PC-9 (cell line): Measurements from ENCODE around the gene ISG15. TPM values are rescaled to one million over a fixed set of nuclear protein-coding genes. Genes with fewer than 3 reads are reported as not detected.
A peak's percentile ranks its signal among the peaks of the same experiment; 100 is the strongest.

Experiments used
- BruUV-seq: library from RNA; stranded (reverse); fragments of 400-500 nt; replicated peaks from 2 replicates; lab custom pipeline; 2021; lab: Mats Ljungman, UMichigan
- CTCF ChIA-PET: fragments of 300-600 bp; sonication (Branson Sonifier 250); formaldehyde crosslinking; loops from one replicate; lab custom pipeline; 2022; ENCODE audit warnings: antibody characterized with exemption; lab: Charles Lee
- POLR2A ChIA-PET: fragments of 300-600 bp; sonication (Branson Sonifier 250); formaldehyde crosslinking; loops from one replicate; lab custom pipeline; 2022; ENCODE audit warnings: antibody characterized with exemption; ENCODE audit not compliant: unreplicated experiment; lab: Charles Lee
- DNase-seq, 2 experiments: peaks; one replicate each; pipeline versions ENCODE4 v3.0.0 to v3.0.0-alpha.2; 2015 to 2022; ENCODE audit warnings: mixed read lengths in 1 of 2
- H2AFZ ChIP-seq: fragments of 200-600 bp; sonication (generic); 2 replicates; pipeline ENCODE4 v1.8.1; 2017; ENCODE audit warnings: antibody characterized with exemption
- H3F3A ChIP-seq: fragments of 200-600 bp; sonication (generic); 2 replicates; pipeline ENCODE4 v1.8.1; 2017; ENCODE audit warnings: antibody characterized with exemption, mild to moderate bottlenecking, low read depth; ENCODE audit not compliant: insufficient read depth
- H3K27ac ChIP-seq: fragments of 200-600 bp; sonication (generic); 2 replicates; pipeline ENCODE4 v1.6.1; 2016; ENCODE audit warnings: mixed run types
- H3K27me3 ChIP-seq: fragments of 200-600 bp; sonication (generic); 2 replicates; pipeline ENCODE4 v1.6.1; 2016; ENCODE audit warnings: low read depth, mixed run types; ENCODE audit not compliant: insufficient read depth
- H3K36me3 ChIP-seq: fragments of 200-600 bp; sonication (generic); 2 replicates; pipeline ENCODE4 v1.6.1; 2016; ENCODE audit warnings: low read depth, mixed run types
- H3K4me1 ChIP-seq: fragments of 200-600 bp; sonication (generic); replicated peaks from 2 replicates; pipeline ENCODE4 v1.6.1; 2016; ENCODE audit warnings: mixed run types; ENCODE audit not compliant: insufficient read depth
- H3K4me2 ChIP-seq: fragments of 200-600 bp; sonication (generic); 2 replicates; pipeline ENCODE4 v1.6.1; 2017; ENCODE audit warnings: mixed run types
- H3K4me3 ChIP-seq: fragments of 200-600 bp; sonication (generic); 2 replicates; pipeline ENCODE4 v1.6.1; 2016; ENCODE audit warnings: mixed run types
- H3K79me2 ChIP-seq: fragments of 200-600 bp; sonication (generic); 2 replicates; pipeline ENCODE4 v1.6.1; 2017; ENCODE audit warnings: low read depth, mixed run types
- H3K9me2 ChIP-seq: fragments of 200-600 bp; sonication (generic); 2 replicates; pipeline ENCODE4 v1.8.1; 2017; ENCODE audit warnings: mild to moderate bottlenecking; ENCODE audit not compliant: insufficient read depth
- H3K9me3 ChIP-seq: fragments of 200-600 bp; sonication (generic); 2 replicates; pipeline ENCODE4 v1.8.1; 2016; ENCODE audit warnings: low read depth; ENCODE audit not compliant: insufficient read depth
- H4K20me1 ChIP-seq: fragments of 200-600 bp; sonication (generic); 2 replicates; pipeline ENCODE4 v1.8.1; 2017; ENCODE audit not compliant: insufficient read depth
- CTCF ChIP-seq: fragments of 200-600 bp; sonication (generic); conservative IDR thresholded peaks from 2 replicates; pipeline ENCODE4 v1.6.1; 2017; ENCODE audit warnings: mixed run types, antibody characterized with exemption, mild to moderate bottlenecking, moderate library complexity
- EZH2 ChIP-seq: fragments of 200-600 bp; sonication (generic); IDR thresholded peaks from 2 replicates; pipeline ENCODE4 v1.8.0; 2017; ENCODE audit warnings: antibody characterized with exemption, low read depth
- intact Hi-C: fragments of 100-400 bp; cut with micrococcal nuclease; formaldehyde crosslinking; loops from one replicate; pipeline ENCODE4 v1.10.0; 2022; ENCODE audit not compliant: unreplicated experiment
- total RNA-seq: library from RNA; stranded (reverse); gene quantifications from 2 replicates; pipeline ENCODE4 v1.2.3, GENCODE V29; 2021

Gene ISG15
- total RNA-seq, 1 experiment from 2014 or later = 20.9 TPM

- no peaks in the 10 kb centered on the region for H3K36me3 ChIP-seq
- TF ChIP-seq CTCF (no peak), EZH2 (no peak)
- H2AFZ ChIP-seq = no peak overlapping the region
- no peaks in the 10 kb centered on the region for H3K27me3 ChIP-seq
- ChIA-PET CTCF (no interaction called here), POLR2A (no interaction called here)
- peaks cover 28% of the 10 kb centered on the region; the same call in 1 of the 2 replicates for H3F3A ChIP-seq
- H4K20me1 ChIP-seq = peaks cover 16% of the 10 kb centered on the region
- no peaks in the 10 kb centered on the region for H3K9me2 ChIP-seq
- H3K4me2 ChIP-seq = no peak overlapping the region; the same call in 1 of the 2 replicates
- no peak overlapping the region for H3K27ac ChIP-seq
- intact Hi-C loops = no loop called here
- no peak overlapping the region for H3K4me3 ChIP-seq
- peaks cover 28% of the 10 kb centered on the region for H3K79me2 ChIP-seq
- BruUV-seq = TSS peak; percentile 0
- H3K4me1 ChIP-seq = no peaks in the 10 kb centered on the region
- no peak for DNase-seq
- no peaks in the 10 kb centered on the region for H3K9me3 ChIP-seq
Observed at GRCh38 chr1:997993-998744, 15.1 kb upstream of the ISG15 start.

GRCh38 chr1:998745-998994 lies 14.6 kb upstream of the ISG15 start:
- Histone ChIP-seq H3K27ac (no peak overlapping the region), H3K79me2 (peaks cover 30% of the 10 kb centered on the region), H3K4me2 (peak overlapping the region; percentile 89), H2AFZ (no peak overlapping the region), H3K4me3 (peak overlapping the region; percentile 97; the same call in 1 of the 2 replicates), H3K9me3 (no peaks in the 10 kb centered on the region), H3K27me3 (no peaks in the 10 kb centered on the region), H3F3A (peaks cover 28% of the 10 kb centered on the region; the same call in 1 of the 2 replicates), H4K20me1 (peaks cover 17% of the 10 kb centered on the region), H3K9me2 (no peaks in the 10 kb centered on the region), H3K36me3 (no peaks in the 10 kb centered on the region), H3K4me1 (no peaks in the 10 kb centered on the region)
- intact Hi-C loops = no loop called here
- no TSS peak for BruUV-seq
- TF ChIP-seq EZH2 (no peak), CTCF (no peak)
- ChIA-PET POLR2A (no interaction called here), CTCF (no interaction called here)
- DNase-seq = no peak

- Histone ChIP-seq H3K4me3 (peak overlapping the region; percentile 97), H3K27me3 (no peaks in the 10 kb centered on the region), H3K4me1 (no peaks in the 10 kb centered on the region), H4K20me1 (peaks cover 17% of the 10 kb centered on the region), H2AFZ (no peak overlapping the region), H3K9me3 (no peaks in the 10 kb centered on the region), H3K4me2 (peak overlapping the region; percentile 89), H3F3A (peaks cover 28% of the 10 kb centered on the region; the same call in 1 of the 2 replicates), H3K36me3 (no peaks in the 10 kb centered on the region), H3K9me2 (no peaks in the 10 kb centered on the region), H3K27ac (peak overlapping the region; percentile 71), H3K79me2 (peaks cover 30% of the 10 kb centered on the region)
- TF ChIP-seq EZH2 (no peak), CTCF (no peak)
- ChIA-PET POLR2A (interaction anchor here (0.5 kb wide), 1 partner anchor 21 kb away, joined by 4 read pairs; no protein-coding TSS in a partner anchor), CTCF (no interaction called here)
- intact Hi-C loops = loop anchor here (1.0 kb wide), 1 partner anchor 16 kb away; no protein-coding TSS in a partner anchor
- BruUV-seq = TSS peak; percentile 55
- DNase-seq = peak in 1 of 2 experiments; percentile 48
Observed at GRCh38 chr1:998995-999724, 14.1 kb upstream of the ISG15 start.
